Activated T-cell treated with anti-CD3 and anti-CD28 coated beads for 4 hours (primary cell): ENCODE data around the gene RAP1GAP2.
"Not testable (repeated sequence)": the region's sequence is repeated elsewhere in the genome, so short reads cannot be mapped to it uniquely, and the experiment has no call there.

Experiments
- DNase-seq: peaks from one replicate; pipeline ENCODE4 v3.0.0-alpha.2; 2020

Gene RAP1GAP2

GRCh38 chr17:2796164-2797125, at the start of gene RAP1GAP2:
TSS of gene RAP1GAP2 (plus strand) at chr17:2796438. CDS start at chr17:2796528, 90 bp downstream.
- DNase-seq = no peak

- no peak for DNase-seq
Observed at GRCh38 chr17:2749058-2749783, 47.0 kb upstream of the RAP1GAP2 start, which contains the start of gene CCDC92B. TSS of gene CCDC92B (minus strand) at chr17:2749652. CDS start at chr17:2735145, 14,507 bp downstream.

GRCh38 chr17:2749784-2750181, 46.5 kb upstream of the RAP1GAP2 start:
- DNase-seq = peak; percentile 57

DNA sequence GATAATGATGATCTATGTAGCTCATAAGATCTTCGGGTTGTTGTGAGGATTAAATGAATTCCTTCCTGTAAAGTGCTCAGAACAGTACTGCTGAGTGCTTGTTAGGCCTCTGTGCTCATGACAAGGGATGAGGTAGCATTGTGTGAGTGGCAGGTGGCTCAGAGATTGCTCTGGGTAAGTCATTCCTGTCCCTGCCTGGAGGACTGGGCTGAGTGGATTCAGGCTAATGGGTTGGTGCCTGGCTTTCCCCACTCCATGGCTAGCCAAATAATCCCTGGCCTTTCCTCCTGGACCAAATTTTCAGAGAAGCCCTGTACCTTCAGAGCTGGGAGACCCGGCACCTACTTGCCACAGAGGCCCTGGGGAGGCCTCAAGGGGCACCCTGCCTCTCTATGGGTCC, 45.5 kb upstream of the RAP1GAP2 start:
- DNase-seq = no peak

DNA sequence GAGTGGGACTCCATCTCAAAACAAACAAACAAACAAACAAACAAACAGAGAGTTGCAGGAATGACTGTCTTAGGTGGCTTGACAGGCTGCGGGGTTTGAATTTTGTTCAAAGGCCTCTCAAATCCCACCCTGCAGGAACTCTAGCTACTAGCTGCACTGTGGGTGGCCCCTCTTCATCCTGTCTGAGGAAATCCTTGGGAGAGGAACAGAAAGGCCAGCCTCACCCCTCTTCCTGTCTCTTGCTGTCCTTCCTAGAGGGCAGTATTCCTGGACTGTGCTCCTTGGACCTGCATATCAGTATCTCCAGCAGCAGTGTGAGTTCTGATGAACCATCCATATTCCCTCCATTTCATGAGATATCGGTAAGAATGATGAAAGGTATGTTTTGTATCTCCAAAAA, 44.7 kb upstream of the RAP1GAP2 start:
- no peak for DNase-seq

GRCh38 chr17:2755891-2756724, 40.1 kb upstream of the RAP1GAP2 start:
- DNase-seq = no peak

- DNase-seq = no peak
Observed at GRCh38 chr17:2758870-2759269, 37.4 kb upstream of the RAP1GAP2 start.

GRCh38 chr17:2770129-2770528, 26.1 kb upstream of the RAP1GAP2 start:
- DNase-seq = no peak

DNA sequence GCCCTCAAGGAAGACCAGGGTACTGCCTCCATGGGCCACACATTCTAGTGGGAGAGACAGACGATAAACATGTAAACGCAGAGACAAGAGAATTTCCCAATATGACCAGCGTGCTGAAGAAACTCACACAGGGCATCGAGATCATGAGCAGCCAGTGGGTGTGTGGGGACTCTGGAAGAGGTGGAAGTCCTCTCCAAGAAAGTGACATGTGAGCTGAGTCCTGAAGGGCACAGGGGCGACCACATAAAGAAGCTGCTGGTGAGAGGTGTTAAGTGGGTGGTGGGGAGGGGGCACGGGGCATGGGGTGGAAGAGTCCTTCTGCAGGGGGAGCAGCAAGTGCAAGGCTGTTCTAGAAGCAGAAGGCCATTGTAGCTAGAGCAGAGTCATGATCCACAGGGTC, 21.0 kb upstream of the RAP1GAP2 start:
- DNase-seq = no peak

DNA sequence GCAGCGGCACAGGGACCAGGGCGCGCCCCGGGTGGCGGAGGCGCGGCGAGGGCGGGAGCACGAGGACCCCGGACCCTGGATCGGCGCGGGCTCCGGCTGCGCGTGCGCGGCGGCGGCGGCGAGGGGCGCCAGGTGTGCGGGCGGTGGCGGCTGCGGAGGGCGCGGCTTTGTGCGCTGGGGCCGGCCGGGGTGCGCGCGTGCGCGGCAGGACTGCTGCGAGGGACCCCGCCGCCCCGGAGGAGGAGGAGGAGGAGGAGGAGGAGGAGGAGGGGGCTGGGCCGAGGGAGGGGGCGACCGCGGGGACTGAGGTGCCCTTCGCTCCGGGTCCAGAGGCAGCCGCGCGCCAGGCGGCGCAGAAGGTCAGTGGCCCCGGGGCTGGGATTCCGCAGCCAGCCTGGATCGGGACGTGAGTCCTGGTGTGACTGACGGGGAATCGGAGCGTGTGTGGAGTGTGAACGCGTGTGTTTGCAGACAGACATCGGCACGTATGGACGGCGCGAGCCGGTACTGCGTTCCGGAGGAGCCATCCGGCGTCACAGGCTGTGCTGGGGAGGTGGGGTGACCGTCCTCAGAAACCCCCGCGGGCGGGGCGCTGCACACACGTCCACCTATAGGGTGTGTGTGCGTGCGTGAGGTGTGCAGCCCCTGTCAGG, 19.5 kb upstream of the RAP1GAP2 start:
- DNase-seq = no peak

- DNase-seq = no peak
Observed at GRCh38 chr17:2777242-2777867, 18.9 kb upstream of the RAP1GAP2 start.

- DNase-seq = no peak
Observed at GRCh38 chr17:2778489-2778888, 17.7 kb upstream of the RAP1GAP2 start.

DNA sequence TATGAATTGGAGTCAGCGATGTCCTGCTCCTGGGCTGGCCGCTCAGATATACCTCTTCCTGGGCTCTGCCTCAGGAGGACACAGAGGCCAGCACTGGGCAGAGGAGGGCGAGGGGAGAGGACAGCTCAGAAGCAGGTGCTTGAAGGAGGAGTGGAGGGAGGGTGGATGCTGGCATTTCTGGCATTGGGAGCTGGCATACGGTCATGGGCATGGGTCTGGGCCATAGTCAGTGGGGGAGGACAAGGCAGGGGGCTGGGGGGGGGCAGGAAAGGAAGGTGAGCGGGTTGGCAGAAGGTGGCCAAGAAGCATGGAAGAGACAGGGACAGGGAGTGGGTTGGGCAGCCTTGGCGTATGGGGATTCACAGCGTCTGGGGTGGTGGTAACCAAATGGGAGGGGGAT, 16.7 kb upstream of the RAP1GAP2 start:
- DNase-seq = no peak

DNA sequence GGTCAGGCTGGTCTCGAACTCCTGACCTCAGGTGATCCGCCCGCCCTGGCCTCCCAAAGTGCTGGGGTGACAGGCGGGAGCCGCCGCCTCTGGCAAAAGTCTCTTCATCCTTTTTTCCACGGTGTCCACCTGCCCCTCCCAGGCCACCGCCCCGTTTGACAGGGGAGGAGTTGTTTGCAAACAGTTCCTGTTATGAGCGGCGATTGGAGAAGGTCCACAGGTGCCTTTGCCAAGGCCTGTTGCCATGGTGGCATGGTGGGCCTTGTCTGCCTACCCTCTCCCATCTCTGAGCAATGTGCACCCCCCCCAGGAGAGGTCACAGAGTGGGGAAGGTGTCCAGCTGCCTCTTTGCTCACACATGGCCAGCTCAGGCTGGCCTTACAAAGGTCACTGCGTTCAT, 16.0 kb upstream of the RAP1GAP2 start:
- no peak for DNase-seq

DNA sequence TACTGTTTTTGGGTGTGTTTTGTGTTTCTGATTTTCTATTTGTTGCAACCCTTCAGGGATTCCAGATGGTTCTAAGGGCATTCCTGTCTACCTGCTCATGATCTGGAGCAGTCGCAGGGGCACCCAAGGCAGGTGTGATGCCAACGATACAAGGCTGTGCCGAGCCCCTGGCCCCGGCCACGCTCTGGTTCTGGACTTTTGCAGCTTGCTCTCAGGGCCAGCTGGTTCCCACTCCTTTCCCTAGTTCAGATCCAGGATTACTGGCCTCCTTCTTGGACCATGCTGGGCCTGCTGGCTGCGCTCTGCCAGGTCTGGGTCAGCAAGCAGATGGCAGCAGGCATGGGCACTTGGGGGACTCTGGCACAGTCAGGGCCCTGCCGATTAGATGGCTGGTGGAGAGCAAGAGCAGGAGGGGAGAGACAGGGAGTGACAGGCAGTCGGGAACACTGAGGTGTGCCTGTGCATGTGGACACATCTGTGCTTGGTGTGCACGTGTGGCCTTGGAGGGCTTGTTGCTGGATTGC, 15.2 kb upstream of the RAP1GAP2 start:
- DNase-seq = no peak

DNA sequence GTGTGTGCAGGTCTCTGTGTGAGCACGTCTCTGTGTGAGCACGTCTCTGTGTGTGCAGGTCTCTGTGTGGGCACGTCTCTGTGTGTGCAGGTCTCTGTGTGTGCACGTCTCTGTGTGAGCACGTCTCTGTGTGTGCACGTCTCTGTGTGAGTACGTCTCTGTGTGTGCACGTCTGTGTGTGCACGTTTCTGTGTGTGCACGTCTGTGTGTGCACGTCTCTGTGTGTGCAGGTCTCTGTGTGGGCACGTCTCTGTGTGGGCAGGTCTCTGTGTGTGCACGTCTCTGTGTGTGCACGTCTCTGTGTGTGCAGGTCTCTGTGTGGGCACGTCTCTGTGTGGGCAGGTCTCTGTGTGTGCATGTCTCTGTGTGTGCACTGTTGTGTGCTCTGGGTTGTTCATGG, 14.6 kb upstream of the RAP1GAP2 start:
- not testable (repeated sequence) for DNase-seq

GRCh38 chr17:2782055-2782454, 14.2 kb upstream of the RAP1GAP2 start:
- DNase-seq = no peak

DNA sequence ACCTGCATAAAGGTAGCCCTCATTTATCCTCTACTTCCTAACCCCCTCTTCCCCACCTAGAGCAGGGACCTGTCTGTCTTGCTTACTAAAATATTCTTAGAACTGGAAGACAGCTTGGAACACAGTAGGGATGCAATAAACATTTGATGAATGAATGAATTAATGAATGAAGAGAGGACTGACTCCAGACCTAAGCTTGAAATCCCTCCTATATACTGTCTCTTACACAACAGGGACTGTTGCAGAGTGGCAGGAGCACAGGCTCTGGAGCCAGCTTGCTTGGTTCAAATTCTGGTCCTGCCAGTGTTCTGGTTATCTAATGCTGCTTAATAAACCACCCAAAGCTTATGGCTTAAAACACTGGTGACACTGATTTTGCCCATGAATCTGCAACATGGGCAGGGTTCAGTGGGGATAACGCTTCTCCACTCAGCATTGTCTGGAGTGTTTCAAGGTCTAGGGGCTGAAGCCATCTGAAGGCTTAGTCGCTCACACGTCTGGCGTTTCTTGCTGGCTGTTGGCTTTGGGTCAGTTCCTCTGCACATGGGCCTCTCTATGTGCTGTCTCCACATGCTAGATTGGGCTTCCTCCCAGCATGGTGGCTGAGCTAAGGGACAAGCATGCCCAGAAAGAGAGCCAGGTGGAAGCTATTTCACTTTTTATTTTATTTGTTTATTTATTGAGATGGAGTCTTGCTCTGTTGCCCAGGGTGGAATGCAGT, 12.8 kb upstream of the RAP1GAP2 start:
- no peak for DNase-seq

GRCh38 chr17:2784864-2785263, 11.4 kb upstream of the RAP1GAP2 start:
- DNase-seq = no peak

DNA sequence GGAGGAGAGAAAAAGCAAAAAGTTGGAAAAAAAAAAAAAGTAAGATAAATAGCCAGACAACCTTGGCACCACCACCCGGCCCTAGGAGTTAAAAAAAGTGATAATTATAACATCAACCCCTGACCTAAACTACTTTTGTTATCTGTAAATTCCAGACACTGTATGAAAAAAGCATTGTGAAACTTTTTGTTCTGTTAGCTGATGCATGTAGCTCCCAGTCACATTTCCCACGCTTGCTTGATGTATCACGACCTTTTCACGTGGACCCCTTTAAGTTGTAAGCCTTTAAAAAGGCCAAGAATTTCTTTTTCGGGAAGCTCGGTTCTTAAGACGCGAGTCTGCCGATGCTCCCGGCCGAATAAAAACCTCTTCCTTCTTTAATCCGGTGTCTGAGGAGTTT, 10.9 kb upstream of the RAP1GAP2 start:
- DNase-seq = not testable (repeated sequence)
